ENCODE measurements around the gene TMEM178B.

The TMEM178B gene

GRCh38 chr7:141456298-141456697, 382.4 kb downstream of the TMEM178B start:
- in situ Hi-C loops (cut with MboI; ENCODE audit: low sequenced_read_pairs), result no loop called here

- in situ Hi-C loops (cut with MboI; ENCODE audit: low sequenced_read_pairs), result no loop called here
Measured at GRCh38 chr7:141456711-141457110, 382.8 kb downstream of the TMEM178B start.

GRCh38 chr7:141460781-141461715, 387.2 kb downstream of the TMEM178B start:
- in situ Hi-C loops (cut with MboI; ENCODE audit: low sequenced_read_pairs), result no loop called here

- in situ Hi-C loops (cut with MboI; ENCODE audit: low sequenced_read_pairs), result no loop called here
Measured at GRCh38 chr7:141461924-141462323, 388.1 kb downstream of the TMEM178B start.

- in situ Hi-C loops (cut with MboI; ENCODE audit: low sequenced_read_pairs), result no loop called here
Measured at GRCh38 chr7:141462958-141463357, 389.1 kb downstream of the TMEM178B start.

- in situ Hi-C loops (cut with MboI; ENCODE audit: low sequenced_read_pairs), result no loop called here
Measured at GRCh38 chr7:141463986-141464385, 390.1 kb downstream of the TMEM178B start.

GRCh38 chr7:141464551-141464950, 390.7 kb downstream of the TMEM178B start:
- in situ Hi-C loops (cut with MboI; ENCODE audit: low sequenced_read_pairs), result no loop called here

GRCh38 chr7:141466151-141466904, 392.5 kb downstream of the TMEM178B start:
- in situ Hi-C loops (cut with MboI; ENCODE audit: low sequenced_read_pairs), result no loop called here

GRCh38 chr7:141468341-141468740, 394.5 kb downstream of the TMEM178B start:
- in situ Hi-C loops (cut with MboI; ENCODE audit: low sequenced_read_pairs), result no loop called here

GRCh38 chr7:141475679-141476078, 401.8 kb downstream of the TMEM178B start:
- in situ Hi-C loops (cut with MboI; ENCODE audit: low sequenced_read_pairs), result no loop called here

GRCh38 chr7:141477865-141478264, 404.0 kb downstream of the TMEM178B start:
- in situ Hi-C loops (cut with MboI; ENCODE audit: low sequenced_read_pairs), result no loop called here

GRCh38 chr7:141478845-141479244, 405.0 kb downstream of the TMEM178B start:
- in situ Hi-C loops (cut with MboI; ENCODE audit: low sequenced_read_pairs), result no loop called here

- in situ Hi-C loops (cut with MboI; ENCODE audit: low sequenced_read_pairs), result no loop called here
Measured at GRCh38 chr7:141480953-141481352, 407.1 kb downstream of the TMEM178B start.

- in situ Hi-C loops (cut with MboI; ENCODE audit: low sequenced_read_pairs), result no loop called here
Measured at GRCh38 chr7:141481971-141482370, 408.1 kb downstream of the TMEM178B start.

GRCh38 chr7:141483044-141483443, 409.2 kb downstream of the TMEM178B start:
- in situ Hi-C loops (cut with MboI; ENCODE audit: low sequenced_read_pairs), result no loop called here

GRCh38 chr7:141484907-141485306, 411.0 kb downstream of the TMEM178B start:
- in situ Hi-C loops (cut with MboI; ENCODE audit: low sequenced_read_pairs), result no loop called here

- in situ Hi-C loops (cut with MboI; ENCODE audit: low sequenced_read_pairs), result no loop called here
Measured at GRCh38 chr7:141486959-141487358, 413.1 kb downstream of the TMEM178B start.

GRCh38 chr7:141490474-141490873, 416.6 kb downstream of the TMEM178B start:
- in situ Hi-C loops (cut with MboI; ENCODE audit: low sequenced_read_pairs), result no loop called here

GRCh38 chr7:141495057-141495456, 421.2 kb downstream of the TMEM178B start:
- in situ Hi-C loops (cut with MboI; ENCODE audit: low sequenced_read_pairs), result no loop called here

GRCh38 chr7:141497391-141497790, 423.5 kb downstream of the TMEM178B start:
- in situ Hi-C loops (cut with MboI; ENCODE audit: low sequenced_read_pairs), result no loop called here

GRCh38 chr7:141500608-141501007, 426.7 kb downstream of the TMEM178B start:
- in situ Hi-C loops (cut with MboI; ENCODE audit: low sequenced_read_pairs), result no loop called here

GRCh38 chr7:141501451-141501850, 427.6 kb downstream of the TMEM178B start:
- in situ Hi-C loops (cut with MboI; ENCODE audit: low sequenced_read_pairs), result no loop called here
